H9 (cell line): ENCODE data around the gene SULT2B1. TPM values are rescaled to one million over a fixed set of nuclear protein-coding genes. Genes with fewer than 3 reads are reported as not detected.

Experiments used
- DNase-seq: peaks from one replicate; pipeline ENCODE4 v3.0.0-alpha.2; 2017
- H2AFZ ChIP-seq: one replicate; pipeline ENCODE4 v1.6.1; 2013; ENCODE audit warnings: mild to moderate bottlenecking, low read length, control low read depth, moderate library complexity
- H2AK5ac ChIP-seq: 2 replicates; pipeline ENCODE4 v1.6.1; 2013; ENCODE audit warnings: low read length, control low read depth, mixed read lengths; ENCODE audit not compliant: insufficient read length
- H2BK120ac ChIP-seq: one replicate; pipeline ENCODE4 v1.6.1; 2013; ENCODE audit warnings: low read depth, mild to moderate bottlenecking, low read length, control low read depth, inconsistent platforms; ENCODE audit not compliant: poor library complexity, severe bottlenecking
- H2BK12ac ChIP-seq: 2 replicates; pipeline ENCODE4 v1.6.1; 2013; ENCODE audit warnings: low read length, control low read depth, mixed read lengths, low read depth; ENCODE audit not compliant: insufficient read length
- H2BK15ac ChIP-seq: 2 replicates; pipeline ENCODE4 v1.6.1; 2013; ENCODE audit warnings: low read depth, low read length, control low read depth
- H2BK20ac ChIP-seq: one replicate; pipeline ENCODE4 v1.6.1; 2013; ENCODE audit warnings: low read depth, mild to moderate bottlenecking, low read length, control low read depth, inconsistent platforms; ENCODE audit not compliant: poor library complexity, severe bottlenecking
- H2BK5ac ChIP-seq: 2 replicates; pipeline ENCODE4 v1.6.1; 2013; ENCODE audit warnings: low read length, control low read depth, mixed read lengths; ENCODE audit not compliant: insufficient read length
- H3K14ac ChIP-seq: 2 replicates; pipeline ENCODE4 v1.6.1; 2013; ENCODE audit warnings: low read length, control low read depth; ENCODE audit not compliant: insufficient read depth
- H3K18ac ChIP-seq: 2 replicates; pipeline ENCODE4 v1.6.1; 2013; ENCODE audit warnings: low read depth, mild to moderate bottlenecking, mixed read lengths, low read length, control low read depth; ENCODE audit not compliant: insufficient read length
- H3K23ac ChIP-seq: 2 replicates; pipeline ENCODE4 v1.6.1; 2013; ENCODE audit warnings: low read length, control low read depth, mixed read lengths, low read depth; ENCODE audit not compliant: insufficient read length
- H3K23me2 ChIP-seq: 2 replicates; pipeline ENCODE4 v1.6.1; 2013; ENCODE audit warnings: low read depth, mild to moderate bottlenecking, mixed read lengths, low read length, control low read depth; ENCODE audit not compliant: insufficient read length, poor library complexity, severe bottlenecking
- H3K27ac ChIP-seq: 2 replicates; pipeline ENCODE4 v1.5.1; 2013; ENCODE audit warnings: low read length, control low read depth, mixed read lengths, low read depth; ENCODE audit not compliant: insufficient read length
- H3K27me3 ChIP-seq: 2 replicates; pipeline ENCODE4 v1.6.1; 2013; ENCODE audit warnings: low read length, control low read depth, inconsistent platforms; ENCODE audit not compliant: insufficient read depth
- H3K4ac ChIP-seq: 2 replicates; pipeline ENCODE4 v1.6.1; 2013; ENCODE audit warnings: low read depth, mild to moderate bottlenecking, control low read depth, inconsistent platforms, low read length, moderate library complexity
- H3K4me1 ChIP-seq: 2 replicates; pipeline ENCODE4 v1.6.1; 2013; ENCODE audit warnings: low read length, control low read depth, inconsistent platforms; ENCODE audit not compliant: insufficient read depth
- H3K4me2 ChIP-seq: 2 replicates; pipeline ENCODE4 v1.6.1; 2013; ENCODE audit warnings: low read length, control low read depth, mixed read lengths; ENCODE audit not compliant: insufficient read length, insufficient read depth
- H3K56ac ChIP-seq: 2 replicates; pipeline ENCODE4 v1.6.1; 2013; ENCODE audit warnings: low read depth, mild to moderate bottlenecking, mixed read lengths, low read length, control low read depth; ENCODE audit not compliant: insufficient read length
- H3K79me1 ChIP-seq: 2 replicates; pipeline ENCODE4 v1.6.1; 2013; ENCODE audit warnings: low read depth, mild to moderate bottlenecking, moderate library complexity, low read length, control low read depth, inconsistent platforms; ENCODE audit not compliant: insufficient read depth, poor library complexity, severe bottlenecking
- H3K79me2 ChIP-seq: 2 replicates; pipeline ENCODE4 v1.6.1; 2013; ENCODE audit warnings: low read length, control low read depth, inconsistent platforms; ENCODE audit not compliant: insufficient read depth
- H3K9ac ChIP-seq: 2 replicates; pipeline ENCODE4 v1.6.1; 2013; ENCODE audit warnings: low read length, control low read depth, mixed read lengths; ENCODE audit not compliant: insufficient read length; ENCODE audit errors: extremely low read depth
- H3K9me3 ChIP-seq: one replicate; pipeline ENCODE4 v1.6.1; 2013; ENCODE audit warnings: low read depth, low read length, inconsistent platforms; ENCODE audit not compliant: control insufficient read depth
- H3T11ph ChIP-seq: one replicate; pipeline ENCODE4 v1.6.1; 2013; ENCODE audit warnings: mild to moderate bottlenecking, low read length, control low read depth, inconsistent platforms
- H4K20me1 ChIP-seq: one replicate; pipeline ENCODE4 v1.6.1; 2013; ENCODE audit not compliant: control insufficient read depth, insufficient read length, insufficient read depth
- H4K5ac ChIP-seq: 2 replicates; pipeline ENCODE4 v1.6.1; 2013; ENCODE audit warnings: low read depth, mild to moderate bottlenecking, mixed read lengths, low read length, control low read depth; ENCODE audit not compliant: insufficient read length
- H4K8ac ChIP-seq: replicated peaks from 2 replicates; pipeline ENCODE4 v1.6.1; 2013; ENCODE audit warnings: low read length, control low read depth, mixed read lengths, low read depth; ENCODE audit not compliant: insufficient read length
- H4K91ac ChIP-seq: 2 replicates; pipeline ENCODE4 v1.6.1; 2013; ENCODE audit warnings: low read depth, mild to moderate bottlenecking, moderate library complexity, mixed read lengths, low read length, control low read depth; ENCODE audit not compliant: insufficient read length
- H3K27ac Mint-ChIP-seq, 3 experiments: 2 replicates in 2 of 3; 3 replicates in 1 of 3; pipeline ENCODE4 v1.8.0; 2020 to 2021; ENCODE audit warnings: mixed read lengths in 3 of 3, mild to moderate bottlenecking in 1 of 3, moderate library complexity in 1 of 3
- H3K27me3 Mint-ChIP-seq: 2 replicates; pipeline ENCODE4 v1.8.0; 2021; ENCODE audit warnings: low read depth, mild to moderate bottlenecking, moderate library complexity, mixed read lengths
- H3K36me3 Mint-ChIP-seq, 3 experiments: 2 replicates in 2 of 3; 3 replicates in 1 of 3; pipeline ENCODE4 v1.8.0; 2020 to 2021; ENCODE audit warnings: low read depth in 3 of 3, mixed read lengths in 3 of 3; ENCODE audit not compliant: insufficient read depth in 1 of 3
- H3K4me1 Mint-ChIP-seq, 2 experiments: 2 replicates each; pipeline ENCODE4 v1.8.0; 2020; ENCODE audit warnings: mixed read lengths in 2 of 2
- H3K4me3 Mint-ChIP-seq, 2 experiments: 2 replicates in 1 of 2; 3 replicates in 1 of 2; pipeline ENCODE4 v1.8.0; 2020 to 2021; ENCODE audit warnings: mild to moderate bottlenecking in 2 of 2, mixed read lengths in 2 of 2, moderate library complexity in 1 of 2
- H3K9me3 Mint-ChIP-seq, 2 experiments: 2 replicates in 1 of 2; 3 replicates in 1 of 2; pipeline ENCODE4 v1.8.0; 2020; ENCODE audit warnings: mild to moderate bottlenecking in 2 of 2, mixed read lengths in 2 of 2, moderate library complexity in 1 of 2
- CTCF ChIP-seq: fragments of 200-600 bp; sonication (generic); conservative IDR thresholded peaks from 3 replicates; pipeline ENCODE4 v1.8.0; 2021; ENCODE audit warnings: antibody characterized with exemption, mild to moderate bottlenecking
- WGBS: extraction: QIAGEN DNeasy Blood & Tissue Kit; methylation state at CpG from one replicate; pipeline ENCODE4 v1.1.7; 2013; ENCODE audit warnings: missing lambda C conversion rate, low lambda C conversion rate, mixed read lengths; ENCODE audit not compliant: insufficient read length; ENCODE audit errors: extremely low coverage; 5-methylcytosine and 5-hydroxymethylcytosine counted together
- total RNA-seq: library from RNA; stranded (reverse); gene quantifications from 2 replicates; pipeline ENCODE4 v1.2.1, GENCODE V29; 2021

The SULT2B1 gene
- total RNA-seq, 1 experiment from 2014 or later, result 1.7 TPM

GRCh38 chr19:48524221-48524620, 27.8 kb upstream of the SULT2B1 start:
- Histone ChIP-seq H2AFZ (no peak overlapping the region), H4K20me1 (no peaks in the 10 kb centered on the region)
- no CpG with 5 or more reads among the region's 2 CpGs for WGBS

More at GRCh38 chr19:48524221-48524620, 27.8 kb upstream of the SULT2B1 start:
- no peaks in the 10 kb centered on the region for H3K27me3 ChIP-seq
- H4K5ac ChIP-seq, result no peak overlapping the region
- H3K79me2 ChIP-seq, result no peaks in the 10 kb centered on the region
- Mint-ChIP-seq H3K9me3 (peaks cover 32 to 40% of the 10 kb centered on the region in 2 experiments), H3K36me3 (peaks cover 17 to 25% (median 18%) of the 10 kb centered on the region in 3 experiments), H3K4me1 (peaks cover 6 to 7% of the 10 kb centered on the region in 2 experiments; a peak in 3 of 4 replicates), H3K27me3 (peaks cover 1% of the 10 kb centered on the region), H3K27ac (no peak overlapping the region), H3K4me3 (no peak overlapping the region)
- H4K91ac ChIP-seq, result no peak overlapping the region
- H3K4ac ChIP-seq, result no peak overlapping the region
- H4K8ac ChIP-seq, result no peak overlapping the region
- H3K27ac ChIP-seq, result no peak overlapping the region
- DNase-seq, result no peak
- no peaks in the 10 kb centered on the region; the same call in 1 of the 2 replicates for H3K4me1 ChIP-seq
- no peak overlapping the region for H2BK15ac ChIP-seq
- no peak overlapping the region for H3T11ph ChIP-seq
- H3K4me2 ChIP-seq, result no peak overlapping the region
- H2BK20ac ChIP-seq, result no peak overlapping the region
- no peak overlapping the region for H3K56ac ChIP-seq
- H3K9ac ChIP-seq, result no peak overlapping the region
- no peak overlapping the region for H2BK5ac ChIP-seq
- no peak for TF ChIP-seq CTCF
- H3K18ac ChIP-seq, result no peak overlapping the region
- H3K14ac ChIP-seq, result no peak overlapping the region
- H3K23me2 ChIP-seq, result no peaks in the 10 kb centered on the region
- H3K79me1 ChIP-seq, result no peaks in the 10 kb centered on the region
- H3K23ac ChIP-seq, result no peak overlapping the region
- no peaks in the 10 kb centered on the region for H3K9me3 ChIP-seq
- H2AK5ac ChIP-seq, result no peak overlapping the region
- H2BK120ac ChIP-seq, result no peak overlapping the region
- no peak overlapping the region for H2BK12ac ChIP-seq
